Osteoblast (primary cell): Measurements from ENCODE around the gene PM20D2. TPM values are rescaled to one million over a fixed set of nuclear protein-coding genes. Genes with fewer than 3 reads are reported as not detected.

Experiments used
- DNase-seq: peaks from one replicate; pipeline ENCODE4 v3.0.0; 2011; ENCODE audit warnings: low spot score, mixed read lengths; ENCODE audit not compliant: insufficient read length; ENCODE audit errors: missing footprints
- H2AFZ ChIP-seq: 2 replicates; pipeline ENCODE4 v1.6.0; 2011; ENCODE audit warnings: mild to moderate bottlenecking, low read length
- H3K27ac ChIP-seq: 2 replicates; pipeline ENCODE4 v1.5.1; 2011; ENCODE audit warnings: mild to moderate bottlenecking, low read depth, low read length, moderate library complexity
- H3K27me3 ChIP-seq: 2 replicates; pipeline ENCODE4 v1.6.0; 2012; ENCODE audit warnings: mild to moderate bottlenecking, control low read depth, inconsistent platforms, low read length, moderate library complexity; ENCODE audit not compliant: insufficient read depth
- H3K36me3 ChIP-seq: 2 replicates; pipeline ENCODE4 v1.5.1; 2011; ENCODE audit warnings: mild to moderate bottlenecking, low read length, control low read depth, moderate library complexity; ENCODE audit not compliant: insufficient read depth
- H3K4me1 ChIP-seq: 2 replicates; pipeline ENCODE4 v1.5.1; 2011; ENCODE audit warnings: mild to moderate bottlenecking, low read length, control low read depth, moderate library complexity; ENCODE audit not compliant: insufficient read depth
- H3K4me2 ChIP-seq: 2 replicates; pipeline ENCODE4 v1.6.0; 2011; ENCODE audit warnings: mild to moderate bottlenecking, low read length; ENCODE audit not compliant: insufficient read depth
- H3K4me3 ChIP-seq: fragments of 200-600 bp; sonication (generic); 3 replicates; pipeline ENCODE4 v1.5.1; 2012; ENCODE audit warnings: mild to moderate bottlenecking, low read length, inconsistent platforms; ENCODE audit not compliant: insufficient read depth
- H3K79me2 ChIP-seq: 2 replicates; pipeline ENCODE4 v1.6.0; 2012; ENCODE audit warnings: mild to moderate bottlenecking, low read length, control low read depth, inconsistent platforms; ENCODE audit not compliant: insufficient read depth
- H3K9me3 ChIP-seq: 2 replicates; pipeline ENCODE4 v1.5.1; 2011; ENCODE audit warnings: low read depth, low read length, control low read depth
- H4K20me1 ChIP-seq: 2 replicates; pipeline ENCODE4 v1.6.0; 2012; ENCODE audit warnings: mild to moderate bottlenecking, low read length, control low read depth; ENCODE audit not compliant: insufficient read depth
- total RNA-seq: library from RNA; depleted of rRNA; stranded (reverse); fragments of >200 nt; gene quantifications from 2 replicates; pipeline ENCODE4 v1.2.3, GENCODE V29; 2012
- TF ChIP-seq, protein P1 (sequence below): IDR thresholded peaks from 2 replicates; pipeline ENCODE4 v1.5.1; 2011; ENCODE audit warnings: mild to moderate bottlenecking, low read depth, low read length, moderate library complexity; ENCODE audit errors: extremely low read depth

PM20D2 gene
- total RNA-seq, 1 donor = 2.9 TPM

DNA sequence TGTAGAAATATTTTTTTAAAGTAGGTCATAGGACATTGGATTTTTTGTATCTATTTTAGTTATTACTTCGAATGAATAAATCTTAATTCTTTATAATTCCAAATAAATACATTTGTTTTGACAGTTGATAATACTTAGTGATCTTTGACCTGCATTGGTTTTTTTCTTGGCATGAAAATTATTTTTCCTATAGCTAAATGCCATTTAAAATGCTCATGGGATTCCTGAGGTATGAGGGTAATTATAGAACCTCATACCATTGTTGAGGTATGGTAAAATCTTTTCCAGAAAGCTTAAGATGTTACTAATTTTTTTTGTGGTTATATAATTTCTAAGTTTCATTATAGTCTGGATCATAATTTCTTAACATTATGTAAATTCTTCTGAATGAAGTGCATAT lies 8.3 kb downstream of the PM20D2 start:
- Histone ChIP-seq H3K4me2 (no peak overlapping the region), H3K9me3 (no peaks in the 10 kb centered on the region), H4K20me1 (no peaks in the 10 kb centered on the region), H3K36me3 (no peaks in the 10 kb centered on the region), H3K27me3 (no peaks in the 10 kb centered on the region), H3K4me3 (no peak overlapping the region), H2AFZ (no peak overlapping the region), H3K4me1 (no peaks in the 10 kb centered on the region), H3K79me2 (no peaks in the 10 kb centered on the region), H3K27ac (no peak overlapping the region)
- TF ChIP-seq, protein P1, sequence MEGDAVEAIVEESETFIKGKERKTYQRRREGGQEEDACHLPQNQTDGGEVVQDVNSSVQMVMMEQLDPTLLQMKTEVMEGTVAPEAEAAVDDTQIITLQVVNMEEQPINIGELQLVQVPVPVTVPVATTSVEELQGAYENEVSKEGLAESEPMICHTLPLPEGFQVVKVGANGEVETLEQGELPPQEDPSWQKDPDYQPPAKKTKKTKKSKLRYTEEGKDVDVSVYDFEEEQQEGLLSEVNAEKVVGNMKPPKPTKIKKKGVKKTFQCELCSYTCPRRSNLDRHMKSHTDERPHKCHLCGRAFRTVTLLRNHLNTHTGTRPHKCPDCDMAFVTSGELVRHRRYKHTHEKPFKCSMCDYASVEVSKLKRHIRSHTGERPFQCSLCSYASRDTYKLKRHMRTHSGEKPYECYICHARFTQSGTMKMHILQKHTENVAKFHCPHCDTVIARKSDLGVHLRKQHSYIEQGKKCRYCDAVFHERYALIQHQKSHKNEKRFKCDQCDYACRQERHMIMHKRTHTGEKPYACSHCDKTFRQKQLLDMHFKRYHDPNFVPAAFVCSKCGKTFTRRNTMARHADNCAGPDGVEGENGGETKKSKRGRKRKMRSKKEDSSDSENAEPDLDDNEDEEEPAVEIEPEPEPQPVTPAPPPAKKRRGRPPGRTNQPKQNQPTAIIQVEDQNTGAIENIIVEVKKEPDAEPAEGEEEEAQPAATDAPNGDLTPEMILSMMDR = no peak
- DNase-seq = no peak

DNA sequence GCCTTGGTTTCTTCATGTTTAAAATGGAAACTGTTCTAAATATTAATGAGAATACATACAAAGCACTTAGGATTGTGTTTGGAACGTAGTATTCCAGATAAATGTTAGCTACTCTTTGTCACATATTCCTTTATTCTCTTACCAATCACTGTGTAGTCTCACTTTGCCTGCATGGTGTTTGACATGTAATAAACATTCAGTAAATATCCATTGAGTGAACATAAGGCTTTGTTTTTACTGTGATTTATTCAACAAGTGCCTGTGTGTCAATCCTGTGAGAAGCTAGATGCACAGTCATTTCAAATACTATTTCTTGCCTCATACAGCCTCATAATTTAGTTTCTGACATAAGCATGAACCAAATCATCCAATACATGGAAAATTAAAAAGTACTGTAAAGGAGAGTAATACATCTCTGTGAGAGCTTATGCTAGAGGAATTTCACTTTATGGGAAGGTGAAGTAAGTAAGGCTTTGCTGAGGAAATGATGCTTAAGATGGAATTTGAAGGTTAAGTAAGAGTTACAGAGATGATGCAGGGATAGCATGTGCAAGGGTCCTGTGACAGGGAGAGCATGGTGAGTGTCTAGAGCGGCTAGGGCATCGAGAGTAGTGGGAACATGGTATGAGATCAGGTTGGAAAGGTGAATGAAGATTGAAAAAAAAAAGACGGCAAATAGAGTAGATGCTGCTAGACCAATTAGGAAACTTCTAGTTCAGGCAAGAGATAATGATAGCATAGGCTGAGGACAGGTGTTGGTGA lies 14.7 kb downstream of the PM20D2 start:
- no peaks in the 10 kb centered on the region for H3K79me2 ChIP-seq
- H2AFZ ChIP-seq = no peak overlapping the region
- no peaks in the 10 kb centered on the region for H3K36me3 ChIP-seq
- no peaks in the 10 kb centered on the region for H3K27me3 ChIP-seq
- H3K4me1 ChIP-seq = peaks cover 4% of the 10 kb centered on the region
- H3K9me3 ChIP-seq = no peaks in the 10 kb centered on the region
- no peak overlapping the region for H3K27ac ChIP-seq
- H3K4me2 ChIP-seq = no peak overlapping the region
- TF ChIP-seq, protein P1 = no peak
- peak; percentile 60 for DNase-seq
- no peaks in the 10 kb centered on the region for H4K20me1 ChIP-seq
- H3K4me3 ChIP-seq = no peak overlapping the region

DNA sequence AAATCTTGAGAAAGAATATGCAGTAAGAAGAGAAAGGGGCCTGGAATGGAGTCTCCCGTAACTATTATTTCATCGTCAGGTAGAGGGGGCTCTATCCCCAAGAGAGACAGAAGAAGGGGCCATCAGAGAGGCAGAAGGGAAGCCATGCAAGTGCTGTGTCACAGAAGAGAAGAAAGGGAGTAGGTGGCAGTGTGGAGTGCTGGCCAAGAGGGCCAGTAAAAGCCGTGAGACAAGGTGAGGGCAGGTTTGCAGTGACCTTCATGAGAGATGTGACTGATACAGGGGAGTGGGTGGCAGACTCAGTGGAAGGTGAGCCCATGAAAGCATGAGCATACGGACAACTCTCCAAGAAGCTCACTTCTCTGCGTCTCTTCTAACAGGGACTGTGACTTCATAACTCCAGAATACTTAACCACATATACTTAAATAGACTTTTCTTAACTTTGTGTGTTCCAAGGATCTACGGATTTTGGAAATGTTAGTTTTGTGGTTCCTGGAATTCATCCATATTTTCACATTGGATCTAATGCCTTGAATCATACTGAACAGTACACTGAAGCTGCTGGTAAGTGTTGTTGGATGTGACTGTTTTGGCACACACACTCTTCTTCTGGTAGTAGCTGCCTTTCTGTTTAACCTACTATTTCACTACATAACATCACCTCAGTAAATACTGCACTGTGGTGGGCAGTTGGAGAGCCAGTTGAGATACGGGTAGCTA lies 15.6 kb downstream of the PM20D2 start:
- no peak for DNase-seq
- Histone ChIP-seq H3K79me2 (no peaks in the 10 kb centered on the region), H3K4me2 (peak overlapping the region; percentile 70), H3K36me3 (no peaks in the 10 kb centered on the region), H3K27ac (no peak overlapping the region), H4K20me1 (no peaks in the 10 kb centered on the region), H3K9me3 (no peaks in the 10 kb centered on the region), H3K4me3 (peak overlapping the region; percentile 34), H3K27me3 (no peaks in the 10 kb centered on the region), H3K4me1 (peaks cover 4% of the 10 kb centered on the region), H2AFZ (peak overlapping the region; percentile 38)
- TF ChIP-seq, protein P1 = no peak

GRCh38 chr6:89162047-89162371 lies 16.2 kb downstream of the PM20D2 start:
- no peak for DNase-seq
- Histone ChIP-seq H3K27ac (no peak overlapping the region), H3K9me3 (no peaks in the 10 kb centered on the region), H2AFZ (peak overlapping the region; percentile 38), H3K4me3 (peak overlapping the region; percentile 34), H3K79me2 (no peaks in the 10 kb centered on the region), H3K4me2 (peak overlapping the region; percentile 70), H3K36me3 (no peaks in the 10 kb centered on the region), H4K20me1 (no peaks in the 10 kb centered on the region), H3K27me3 (no peaks in the 10 kb centered on the region), H3K4me1 (peaks cover 4% of the 10 kb centered on the region)
- TF ChIP-seq, protein P1 = no peak
